Nephron progenitor cell (in vitro differentiated cells): Measurements from ENCODE around the gene ABCC9.

Experiments used
- DNase-seq: peaks from one replicate; pipeline ENCODE4 v3.0.0; 2021
- H3K27ac Mint-ChIP-seq: 2 replicates; pipeline ENCODE4 v1.8.0; 2021; ENCODE audit warnings: mild to moderate bottlenecking, moderate library complexity, mixed read lengths
- H3K27me3 Mint-ChIP-seq: 2 replicates; pipeline ENCODE4 v1.8.0; 2021; ENCODE audit warnings: mild to moderate bottlenecking, low read depth, mixed read lengths; ENCODE audit not compliant: poor library complexity
- H3K36me3 Mint-ChIP-seq: 2 replicates; pipeline ENCODE4 v1.8.0; 2021; ENCODE audit warnings: low read depth, mixed read lengths
- H3K4me1 Mint-ChIP-seq: 2 replicates; pipeline ENCODE4 v1.8.0; 2021; ENCODE audit warnings: mixed read lengths
- H3K4me3 Mint-ChIP-seq: 2 replicates; pipeline ENCODE4 v1.8.0; 2021; ENCODE audit warnings: mild to moderate bottlenecking, moderate library complexity, mixed read lengths
- H3K9me3 Mint-ChIP-seq: 2 replicates; pipeline ENCODE4 v1.8.0; 2021; ENCODE audit warnings: mild to moderate bottlenecking, moderate library complexity, mixed read lengths
- CTCF ChIP-seq: fragments of 200-600 bp; sonication (generic); IDR thresholded peaks from 2 replicates; pipeline ENCODE4 v1.5.0; 2021; ENCODE audit warnings: antibody characterized with exemption

ABCC9 gene

GRCh38 chr12:21849878-21850277 is 91.3 kb downstream of the ABCC9 start:
- no peak for TF ChIP-seq CTCF
- H3K27me3 Mint-ChIP-seq: peaks cover 3% of the 10 kb centered on the region
- H3K27ac Mint-ChIP-seq: no peak overlapping the region
- H3K36me3 Mint-ChIP-seq: peaks cover 6% of the 10 kb centered on the region
- DNase-seq: peak; percentile 1
- no peak overlapping the region for H3K4me3 Mint-ChIP-seq
- peaks cover 12% of the 10 kb centered on the region for H3K4me1 Mint-ChIP-seq
- no peaks in the 10 kb centered on the region for H3K9me3 Mint-ChIP-seq

- TF ChIP-seq CTCF: no peak
- H3K4me3 Mint-ChIP-seq: no peak overlapping the region
- no peaks in the 10 kb centered on the region for H3K9me3 Mint-ChIP-seq
- no peak for DNase-seq
- peaks cover 6% of the 10 kb centered on the region for H3K36me3 Mint-ChIP-seq
- no peak overlapping the region for H3K27ac Mint-ChIP-seq
- no peaks in the 10 kb centered on the region for H3K27me3 Mint-ChIP-seq
- peaks cover 12% of the 10 kb centered on the region for H3K4me1 Mint-ChIP-seq
These were observed 93.0 kb downstream of the ABCC9 start for GRCh38 chr12:21848192-21848591.

- Mint-ChIP-seq H3K27ac (no peak overlapping the region), H3K36me3 (peaks cover 12% of the 10 kb centered on the region), H3K27me3 (peaks cover 3% of the 10 kb centered on the region), H3K9me3 (no peaks in the 10 kb centered on the region), H3K4me3 (no peak overlapping the region), H3K4me1 (no peaks in the 10 kb centered on the region)
- DNase-seq: no peak
- no peak for TF ChIP-seq CTCF
These were observed 97.4 kb downstream of the ABCC9 start for GRCh38 chr12:21843795-21844194.

- no peaks in the 10 kb centered on the region for H3K4me1 Mint-ChIP-seq
- TF ChIP-seq CTCF: no peak
- no peaks in the 10 kb centered on the region for H3K9me3 Mint-ChIP-seq
- no peak for DNase-seq
- H3K27ac Mint-ChIP-seq: no peak overlapping the region
- H3K36me3 Mint-ChIP-seq: peaks cover 9% of the 10 kb centered on the region
- peaks cover 3% of the 10 kb centered on the region for H3K27me3 Mint-ChIP-seq
- no peak overlapping the region for H3K4me3 Mint-ChIP-seq
These were observed 101.5 kb downstream of the ABCC9 start for GRCh38 chr12:21839776-21840175.

- Mint-ChIP-seq H3K9me3 (no peaks in the 10 kb centered on the region), H3K36me3 (peaks cover 13% of the 10 kb centered on the region), H3K4me3 (no peak overlapping the region), H3K27ac (no peak overlapping the region), H3K27me3 (peaks cover 3% of the 10 kb centered on the region), H3K4me1 (no peaks in the 10 kb centered on the region)
- DNase-seq: no peak
- no peak for TF ChIP-seq CTCF
These were observed 103.4 kb downstream of the ABCC9 start for GRCh38 chr12:21837847-21838246.

GRCh38 chr12:21831791-21832344 is 109.4 kb downstream of the ABCC9 start:
- Mint-ChIP-seq H3K36me3 (peaks cover 17% of the 10 kb centered on the region), H3K9me3 (no peaks in the 10 kb centered on the region), H3K27me3 (no peaks in the 10 kb centered on the region), H3K4me3 (no peak overlapping the region), H3K27ac (no peak overlapping the region), H3K4me1 (no peaks in the 10 kb centered on the region)
- DNase-seq: no peak
- TF ChIP-seq CTCF: no peak
